H1 (cell line): Measurements from ENCODE around the gene NR4A2. TPM values are rescaled to one million over a fixed set of nuclear protein-coding genes. Genes with fewer than 3 reads are reported as not detected.

ENCODE experiments used
- CTCF ChIA-PET: fragments of 300-600 bp; sonication (Branson Sonifier 250); formaldehyde crosslinking; loops from one replicate; lab custom pipeline; 2021; ENCODE audit not compliant: partially characterized antibody; lab: Charles Lee
- POLR2A ChIA-PET: fragments of 300-600 bp; sonication (Branson Sonifier 250); formaldehyde crosslinking; loops from one replicate; lab custom pipeline; 2021; ENCODE audit warnings: inconsistent platforms; ENCODE audit not compliant: partially characterized antibody; lab: Charles Lee
- DNase-seq, 2 experiments: peaks; one replicate each; pipeline versions ENCODE4 v3.0.0 to v3.0.0-alpha.2; 2010 to 2022; ENCODE audit warnings: low spot score in 2 of 2, low read depth in 1 of 2, mixed read lengths in 1 of 2
- FAIRE-seq: peaks from 2 replicates; lab custom pipeline; 2011; peaks lifted over from hg19 to GRCh38; lab: Jason Lieb, UNC
- H2AFZ ChIP-seq: 2 replicates; pipeline ENCODE4 v1.8.1; 2012; ENCODE audit warnings: low read length, inconsistent platforms
- H2AK5ac ChIP-seq: 2 replicates; pipeline ENCODE4 v1.6.1; 2013; ENCODE audit warnings: low read depth, low read length
- H2BK120ac ChIP-seq: replicated peaks from 2 replicates; pipeline ENCODE3; 2013; ENCODE audit warnings: low read depth, low read length, inconsistent platforms
- H2BK12ac ChIP-seq: 2 replicates; pipeline ENCODE4 v1.6.1; 2013; ENCODE audit warnings: low read depth, low read length
- H2BK15ac ChIP-seq: 2 replicates; pipeline ENCODE4 v1.6.1; 2013; ENCODE audit warnings: low read length
- H2BK20ac ChIP-seq: 2 replicates; pipeline ENCODE4 v1.6.1; 2013; ENCODE audit warnings: low read length
- H2BK5ac ChIP-seq: 2 replicates; pipeline ENCODE4 v1.6.1; 2013; ENCODE audit warnings: low read depth, low read length
- H3K14ac ChIP-seq: 2 replicates; pipeline ENCODE4 v1.6.1; 2013; ENCODE audit warnings: inconsistent platforms; ENCODE audit not compliant: insufficient read length
- H3K18ac ChIP-seq: 2 replicates; pipeline ENCODE4 v1.6.1; 2013; ENCODE audit warnings: low read length; ENCODE audit errors: extremely low read depth
- H3K23ac ChIP-seq: 2 replicates; pipeline ENCODE4 v1.6.1; 2013; ENCODE audit warnings: inconsistent platforms; ENCODE audit not compliant: insufficient read length
- H3K23me2 ChIP-seq: 2 replicates; pipeline ENCODE4 v1.6.1; 2013; ENCODE audit warnings: low read depth, low read length
- H3K27ac ChIP-seq: 2 replicates; pipeline ENCODE4 v1.6.1; 2011; ENCODE audit warnings: low read depth, low read length, inconsistent platforms
- H3K27me3 ChIP-seq, 4 experiments: replicated peaks in 1 of 4; 1 replicate in 1 of 4; 2 replicates in 3 of 4; pipeline versions ENCODE4 v1.6.1 to v1.8.1; 2011 to 2013; ENCODE audit warnings: low read length in 3 of 4, mild to moderate bottlenecking in 3 of 4, inconsistent platforms in 2 of 4, mixed read lengths in 2 of 4, moderate library complexity in 1 of 4; ENCODE audit not compliant: control insufficient read depth in 3 of 4, insufficient read depth in 3 of 4; ENCODE audit errors: extremely low read depth in 1 of 4
- H3K36me3 ChIP-seq, 4 experiments: 2 replicates each; pipeline versions ENCODE4 v1.6.1 to v1.8.1; 2011 to 2013; ENCODE audit warnings: mild to moderate bottlenecking in 4 of 4, low read length in 3 of 4, moderate library complexity in 2 of 4, control low read depth in 1 of 4, inconsistent platforms in 1 of 4; ENCODE audit not compliant: insufficient read depth in 4 of 4, control insufficient read depth in 2 of 4
- H3K4ac ChIP-seq: replicated peaks from 2 replicates; pipeline ENCODE3; 2013; ENCODE audit warnings: low read length, low read depth, mixed read lengths, inconsistent platforms; ENCODE audit not compliant: insufficient read length
- H3K4me1 ChIP-seq, 4 experiments: replicated peaks in 1 of 4; 1 replicate in 1 of 4; 2 replicates in 3 of 4; pipeline versions ENCODE4 v1.6.1 to v1.8.1; 2011 to 2013; ENCODE audit warnings: low read length in 3 of 4, inconsistent platforms in 2 of 4, mixed read lengths in 1 of 4; ENCODE audit not compliant: insufficient read depth in 4 of 4, control insufficient read depth in 3 of 4
- H3K4me2 ChIP-seq, 2 experiments: 2 replicates each; pipeline versions ENCODE4 v1.6.1 to v1.8.1; 2011 to 2013; ENCODE audit warnings: low read depth in 2 of 2, low read length in 2 of 2, control low read depth in 1 of 2, inconsistent platforms in 1 of 2, mild to moderate bottlenecking in 1 of 2; ENCODE audit not compliant: insufficient read depth in 1 of 2
- H3K4me3 ChIP-seq, 4 experiments: fragments of 200-600, 300-600 bp in 1 of 4; sonication (generic), shearing (Covaris generic), sonication (Bioruptor Twin) in 1 of 4; 2 replicates each; pipeline versions ENCODE4 v1.5.1 to v1.8.1; 2011 to 2016; ENCODE audit warnings: low read length in 4 of 4, low read depth in 3 of 4, control low read depth in 2 of 4, inconsistent platforms in 2 of 4, mild to moderate bottlenecking in 2 of 4, mixed read lengths in 1 of 4, moderate library complexity in 1 of 4; ENCODE audit not compliant: insufficient read depth in 2 of 4; ENCODE audit errors: extremely low read depth in 1 of 4
- H3K56ac ChIP-seq: replicated peaks from 2 replicates; pipeline ENCODE3; 2013; ENCODE audit warnings: low read depth, mild to moderate bottlenecking, mixed read lengths, low read length, inconsistent platforms; ENCODE audit not compliant: insufficient read length
- H3K79me1 ChIP-seq: 2 replicates; pipeline ENCODE4 v1.6.1; 2013; ENCODE audit warnings: low read depth, low read length, control low read depth
- H3K79me2 ChIP-seq, 2 experiments: 2 replicates each; pipeline versions ENCODE4 v1.6.1 to v1.8.1; 2012 to 2013; ENCODE audit warnings: low read length in 2 of 2, mild to moderate bottlenecking in 2 of 2, inconsistent platforms in 1 of 2; ENCODE audit not compliant: insufficient read depth in 2 of 2, control insufficient read depth in 1 of 2
- H3K9ac ChIP-seq, 4 experiments: replicated peaks in 1 of 4; 1 replicate in 1 of 4; 2 replicates in 3 of 4; pipeline versions ENCODE4 v1.6.1 to v1.8.1; 2011 to 2013; ENCODE audit warnings: low read depth in 3 of 4, low read length in 3 of 4, control low read depth in 2 of 4, mild to moderate bottlenecking in 2 of 4, moderate library complexity in 2 of 4, inconsistent platforms in 1 of 4; ENCODE audit errors: extremely low read depth in 1 of 4
- H3K9me3 ChIP-seq, 2 experiments: 2 replicates each; pipeline versions ENCODE4 v1.6.1 to v1.8.1; 2012 to 2013; ENCODE audit warnings: mild to moderate bottlenecking in 2 of 2, moderate library complexity in 2 of 2, control low read depth in 1 of 2, inconsistent platforms in 1 of 2, low read depth in 1 of 2, low read length in 1 of 2, mixed read lengths in 1 of 2; ENCODE audit not compliant: insufficient read depth in 2 of 2
- H4K20me1 ChIP-seq, 2 experiments: replicated peaks in 1 of 2; 2 replicates each; pipeline versions ENCODE3 to v1.8.1; 2011 to 2013; ENCODE audit warnings: inconsistent platforms in 2 of 2, low read length in 2 of 2, mild to moderate bottlenecking in 1 of 2; ENCODE audit not compliant: insufficient read depth in 2 of 2, control insufficient read depth in 1 of 2
- H4K5ac ChIP-seq: 2 replicates; pipeline ENCODE4 v1.6.1; 2013; ENCODE audit warnings: low read length, low read depth, mixed read lengths, inconsistent platforms; ENCODE audit not compliant: insufficient read length
- H4K8ac ChIP-seq: 2 replicates; pipeline ENCODE4 v1.8.0; 2013; ENCODE audit warnings: mild to moderate bottlenecking, moderate library complexity, low read length, inconsistent platforms; ENCODE audit not compliant: insufficient read depth; ENCODE audit errors: extremely low read depth
- H4K91ac ChIP-seq: replicated peaks from 2 replicates; pipeline ENCODE3; 2013; ENCODE audit warnings: low read length, mixed read lengths, inconsistent platforms; ENCODE audit not compliant: insufficient read length
- BRCA1 ChIP-seq: IDR thresholded peaks from 2 replicates; pipeline ENCODE4 v1.6.1; 2012; ENCODE audit warnings: low read depth, low read length, improper control_type of control experiment
- CBX8 ChIP-seq: fragments of 300-800, 300-1000 bp; sonication (generic); IDR thresholded peaks from 2 replicates; pipeline ENCODE4 v1.7.1; 2016; ENCODE audit warnings: low read depth, low read length, borderline replicate concordance
- EGR1 ChIP-seq: IDR thresholded peaks from 2 replicates; pipeline ENCODE4 v1.6.1; 2011; ENCODE audit warnings: low read depth, low read length, borderline replicate concordance
- JUN ChIP-seq: IDR thresholded peaks from 2 replicates; pipeline ENCODE4 v1.6.1; 2011; ENCODE audit warnings: low read depth, mild to moderate bottlenecking, improper control_type of control experiment, low read length
- WGBS, 2 experiments: shearing (Covaris generic) in 1 of 2; methylation state at CpG; one replicate each; pipeline versions ENCODE4 v1.1.6 to v1.1.7; 2013 to 2015; ENCODE audit warnings: low lambda C conversion rate in 2 of 2, mixed read lengths in 2 of 2, inconsistent platforms in 1 of 2, low coverage in 1 of 2, missing lambda C conversion rate in 1 of 2; ENCODE audit not compliant: insufficient replicate concordance in 2 of 2, insufficient coverage in 1 of 2, insufficient read length in 1 of 2; ENCODE audit errors: extremely low coverage in 1 of 2, missing lambda C conversion rate in 1 of 2; 5-methylcytosine and 5-hydroxymethylcytosine counted together
- polyA plus RNA-seq, 7 experiments: library from polyadenylated mRNA; depleted of rRNA in 3 of 7; stranded (reverse) in 5 of 7; unstranded in 2 of 7; fragments of >200 nt in 5 of 7; fragments of 200-250 nt in 2 of 7; gene quantifications; 1 replicate in 5 of 7; 2 replicates in 1 of 7; 4 replicates in 1 of 7; pipeline versions ENCODE4 v1.2.1 to v1.2.3, GENCODE V29; 2011 to 2013; ENCODE audit warnings: missing spikeins in 2 of 7, mixed read lengths in 2 of 7
- total RNA-seq: library from RNA; stranded (reverse); fragmentation: NEBNext Ultra II Directional; extraction: Animal tissue kit (Norgen Biotek cat#: 25700); gene quantifications from 2 replicates; pipeline ENCODE4 v1.2.1, GENCODE V29; 2021

The NR4A2 gene
- total and polyA plus RNA-seq, 2 of the 8 experiments (the other 6 are each of a cell fraction or from before 2014, with no cell fraction given), result 0.15 to 1.7 TPM

DNA sequence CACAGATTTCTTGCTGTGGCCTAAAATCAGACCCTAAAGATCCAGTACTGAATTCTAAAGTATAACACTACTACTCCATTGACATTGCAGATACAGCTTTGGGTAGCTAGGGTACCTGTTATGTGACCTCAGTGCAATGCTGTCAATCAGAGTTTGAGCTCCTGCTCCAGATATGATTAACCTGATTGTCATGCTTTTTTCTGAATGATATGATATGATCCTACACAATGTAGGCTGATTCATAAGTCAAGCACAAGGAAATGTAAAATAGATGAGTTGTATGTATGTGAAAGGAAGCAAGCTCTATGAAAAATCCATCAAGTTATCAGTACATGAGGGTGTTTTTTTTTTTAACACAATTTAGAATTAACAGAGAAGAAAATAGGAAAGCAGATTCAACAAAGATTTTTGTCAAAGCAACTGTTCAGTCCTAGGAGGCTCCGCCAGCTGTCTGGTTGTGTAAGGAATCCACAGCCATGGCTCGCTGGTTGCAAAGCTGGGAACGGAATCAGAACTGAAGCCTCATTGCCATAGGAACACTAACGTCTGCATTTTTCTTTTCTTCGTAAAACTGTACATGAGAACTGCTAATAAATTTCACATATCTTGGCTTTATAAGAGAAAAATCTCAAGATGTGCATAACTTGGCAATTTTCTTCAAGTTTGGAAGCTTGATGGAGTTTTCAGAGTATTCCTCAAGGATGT lies 52.9 kb downstream of the NR4A2 start:
- H3K79me1 ChIP-seq, result no peaks in the 10 kb centered on the region
- no peak overlapping the region for H3K4ac ChIP-seq
- H3K27me3 ChIP-seq, result no peaks in the 10 kb centered on the region
- no peak overlapping the region for H4K91ac ChIP-seq
- no peaks in the 10 kb centered on the region for H3K23me2 ChIP-seq
- no peak overlapping the region for H2BK5ac ChIP-seq
- DNase-seq (no peak), FAIRE-seq (no peak)
- no peak overlapping the region for H2BK120ac ChIP-seq
- no peak overlapping the region for H3K18ac ChIP-seq
- H3K23ac ChIP-seq, result no peak overlapping the region
- CTCF ChIA-PET, result interaction anchor here (0.9 kb wide), 1 partner anchor 222 kb away, joined by 3 read pairs; no protein-coding TSS in a partner anchor
- H3K36me3 ChIP-seq, result no peaks in the 10 kb centered on the region
- no peak overlapping the region for H3K56ac ChIP-seq
- no peaks in the 10 kb centered on the region for H4K20me1 ChIP-seq
- H3K9me3 ChIP-seq, result no peaks in the 10 kb centered on the region
- no peak overlapping the region for H2BK15ac ChIP-seq
- H2AK5ac ChIP-seq, result no peak overlapping the region
- no peak for TF ChIP-seq JUN
- no peak for TF ChIP-seq BRCA1
- TF ChIP-seq EGR1, result no peak
- TF ChIP-seq CBX8, result no peak
- TF ChIP-seq, all 59 proteins: peak for 0
- H3K4me3 ChIP-seq, result no peak overlapping the region
- no peak overlapping the region for H4K5ac ChIP-seq
- no peak overlapping the region for H3K4me2 ChIP-seq
- H2AFZ ChIP-seq, result no peak overlapping the region
- H3K79me2 ChIP-seq, result no peaks in the 10 kb centered on the region
- H2BK20ac ChIP-seq, result no peak overlapping the region
- no peak overlapping the region for H2BK12ac ChIP-seq
- POLR2A ChIA-PET, result no interaction called here
- H3K14ac ChIP-seq, result no peak overlapping the region
- H3K4me1 ChIP-seq, result no peaks in the 10 kb centered on the region
- WGBS, 2 experiments, result 93% methylated on average over 5 of the region's 5 CpGs; no CpG with 5 or more reads in 1 of the 2 experiments
- H3K9ac ChIP-seq, result no peak overlapping the region
- no peak overlapping the region for H3K27ac ChIP-seq
- H4K8ac ChIP-seq, result no peak overlapping the region
